ENCODE data around the gene TFAP2B.

The TFAP2B gene

GRCh38 chr6:50818673-50819072 is at the start of gene TFAP2B:
TSS of gene TFAP2B (plus strand) at chr6:50818871. CDS start at chr6:50818892, 21 bp downstream.
- DNase-seq, result no peak

GRCh38 chr6:50778696-50779095 is 40.0 kb upstream of the TFAP2B start:
- DNase-seq, result no peak

- DNase-seq, result no peak
These were observed 38.3 kb upstream of the TFAP2B start for GRCh38 chr6:50780382-50780781.

- DNase-seq, result no peak
These were observed 32.8 kb upstream of the TFAP2B start for GRCh38 chr6:50785921-50786320.

GRCh38 chr6:50791900-50792508 is 26.7 kb upstream of the TFAP2B start:
- DNase-seq, result peak in 6 of 56 donors; percentile 2 to 42 (median 8)

- DNase-seq, result no peak
These were observed 25.9 kb upstream of the TFAP2B start for GRCh38 chr6:50792771-50793170.

GRCh38 chr6:50795574-50795973 is 23.1 kb upstream of the TFAP2B start:
- DNase-seq, result no peak

- DNase-seq, result no peak
These were observed 14.4 kb upstream of the TFAP2B start for GRCh38 chr6:50804283-50804682.

- no peak for DNase-seq
These were observed 11.6 kb upstream of the TFAP2B start for GRCh38 chr6:50807035-50807434.

GRCh38 chr6:50815436-50816114 is 3.1 kb upstream of the TFAP2B start:
- DNase-seq, result no peak

GRCh38 chr6:50816115-50816675 is 2.5 kb upstream of the TFAP2B start:
- peak in 43 of 56 donors; percentile 2 to 77 (median 29) for DNase-seq

- no peak for DNase-seq
These were observed 1.6 kb upstream of the TFAP2B start for GRCh38 chr6:50816947-50817645.

- no peak for DNase-seq
These were observed 1.1 kb upstream of the TFAP2B start for GRCh38 chr6:50817646-50817950.

- no peak for DNase-seq
These were observed 651 bp upstream of the TFAP2B start for GRCh38 chr6:50818020-50818419.

GRCh38 chr6:50819466-50819903 is 814 bp downstream of the TFAP2B start:
- DNase-seq, result no peak

- DNase-seq, result no peak
These were observed 1.5 kb downstream of the TFAP2B start for GRCh38 chr6:50819904-50820868.

- no peak for DNase-seq
These were observed 2.2 kb downstream of the TFAP2B start for GRCh38 chr6:50820869-50821264.

- DNase-seq, result no peak
These were observed 2.9 kb downstream of the TFAP2B start for GRCh38 chr6:50821441-50822077.

- no peak for DNase-seq
These were observed 3.4 kb downstream of the TFAP2B start for GRCh38 chr6:50822078-50822476.

GRCh38 chr6:50823094-50823920 is 4.6 kb downstream of the TFAP2B start:
- no peak for DNase-seq

Data from amygdala (tissue), 56 donors.